SK-N-MC (cell line): ENCODE results near the gene ADCY7.

ENCODE experiments used
- FOXP2 ChIP-seq: optimal IDR thresholded peaks from 2 replicates; pipeline ENCODE3; 2011; ENCODE audit warnings: mild to moderate bottlenecking, moderate library complexity; ENCODE audit not compliant: insufficient read depth; ENCODE audit errors: extremely low read length, control extremely low read depth
- POLR2AphosphoS5 ChIP-seq: IDR thresholded peaks from 2 replicates; pipeline ENCODE4 v1.6.1; 2012; ENCODE audit warnings: mild to moderate bottlenecking, low read depth, low read length, borderline replicate concordance

GRCh38 chr16:50351116-50351515, 84.8 kb downstream of the ADCY7 start:
- no peak for TF ChIP-seq FOXP2
- TF ChIP-seq POLR2AphosphoS5: no peak
